Neural cell (in vitro differentiated cells): ENCODE measurements around the gene UTP3. TPM values are rescaled to one million over a fixed set of nuclear protein-coding genes. Genes with fewer than 3 reads are reported as not detected.

Source experiments
- H2AFZ ChIP-seq: fragments of 200-600, 300-800 bp; sonication (generic), shearing (Covaris generic); 2 replicates; pipeline ENCODE4 v1.6.0; 2014; ENCODE audit warnings: low read depth, mild to moderate bottlenecking, antibody characterized with exemption, low read length, moderate library complexity
- H3F3A ChIP-seq: fragments of 200-600 bp; shearing (Covaris generic); 2 replicates; pipeline ENCODE4 v1.6.1; 2016; ENCODE audit warnings: mild to moderate bottlenecking, moderate library complexity, mixed read lengths, antibody characterized with exemption, low read length; ENCODE audit not compliant: insufficient read depth, poor library complexity, severe bottlenecking
- H3K27ac ChIP-seq: fragments of 200-600, 300-800 bp; sonication (generic), shearing (Covaris generic); 2 replicates; pipeline ENCODE4 v1.5.1; 2014; ENCODE audit warnings: mild to moderate bottlenecking, low read length, moderate library complexity
- H3K27me3 ChIP-seq: fragments of 300-800, 200-600 bp; sonication (generic), shearing (Covaris generic); 2 replicates; pipeline ENCODE4 v1.6.0; 2014; ENCODE audit warnings: mild to moderate bottlenecking, low read depth, low read length, moderate library complexity; ENCODE audit not compliant: insufficient read depth
- H3K36me3 ChIP-seq: fragments of 300-800, 200-600 bp; sonication (generic), shearing (Covaris generic); 2 replicates; pipeline ENCODE4 v1.5.1; 2014; ENCODE audit warnings: mild to moderate bottlenecking, antibody characterized with exemption, low read length, moderate library complexity; ENCODE audit not compliant: insufficient read depth
- H3K4me2 ChIP-seq: fragments of 300-800, 200-600 bp; sonication (generic), shearing (Covaris generic); 2 replicates; pipeline ENCODE4 v1.6.0; 2014; ENCODE audit warnings: mild to moderate bottlenecking, low read length
- H3K4me3 ChIP-seq: fragments of 300-800, 200-600 bp; sonication (generic), shearing (Covaris generic); 2 replicates; pipeline ENCODE4 v1.5.1; 2014; ENCODE audit warnings: mild to moderate bottlenecking, low read length, moderate library complexity
- H3K79me2 ChIP-seq: fragments of 200-600 bp; shearing (Covaris generic); replicated peaks from 2 replicates; pipeline ENCODE4 v1.6.0; 2014; ENCODE audit warnings: mild to moderate bottlenecking, low read length, moderate library complexity; ENCODE audit not compliant: insufficient read depth
- H3K9ac ChIP-seq: fragments of 300-800, 200-600 bp; sonication (generic), shearing (Covaris generic); 2 replicates; pipeline ENCODE4 v1.6.1; 2016; ENCODE audit warnings: mild to moderate bottlenecking, low read length, mixed read lengths
- H3K9me2 ChIP-seq: fragments of 200-600 bp; shearing (Covaris generic); 2 replicates; pipeline ENCODE4 v1.6.1; 2016; ENCODE audit warnings: mild to moderate bottlenecking, low read length, mixed read lengths; ENCODE audit not compliant: insufficient read depth
- H3K9me3 ChIP-seq: fragments of 200-600, 300-800 bp; sonication (generic), shearing (Covaris generic); 2 replicates; pipeline ENCODE4 v1.6.1; 2016; ENCODE audit warnings: mild to moderate bottlenecking, mixed run types, low read length, moderate library complexity, mixed read lengths
- H4K20me1 ChIP-seq: fragments of 200-600 bp; shearing (Covaris generic); 2 replicates; pipeline ENCODE4 v1.6.1; 2016; ENCODE audit warnings: mild to moderate bottlenecking, mixed run types; ENCODE audit not compliant: insufficient read depth
- CTCF ChIP-seq: fragments of 450-650 bp; IDR thresholded peaks from 2 replicates; pipeline ENCODE4 v1.5.1; 2014; ENCODE audit warnings: antibody characterized with exemption, mild to moderate bottlenecking, moderate library complexity; ENCODE audit not compliant: poor library complexity, severe bottlenecking
- EZH2 ChIP-seq: fragments of 200-600, 300-800 bp; shearing (Covaris generic), sonication (generic); IDR thresholded peaks from 2 replicates; pipeline ENCODE4 v1.6.1; 2014; ENCODE audit warnings: antibody characterized with exemption, low read length, borderline replicate concordance, mild to moderate bottlenecking; ENCODE audit not compliant: insufficient read depth, poor library complexity, severe bottlenecking
- MXI1 ChIP-seq: fragments of 450-650 bp; conservative IDR thresholded peaks from 2 replicates; pipeline ENCODE4 v1.6.1; 2014; ENCODE audit warnings: antibody characterized with exemption, mild to moderate bottlenecking; ENCODE audit not compliant: poor library complexity, severe bottlenecking
- POLR2AphosphoS5 ChIP-seq: IDR thresholded peaks from 2 replicates; pipeline ENCODE4 v1.6.1; 2012
- RAD21 ChIP-seq: fragments of 450-650 bp; conservative IDR thresholded peaks from 2 replicates; pipeline ENCODE4 v1.6.1; 2014; ENCODE audit warnings: antibody characterized with exemption, mild to moderate bottlenecking, moderate library complexity
- SMC3 ChIP-seq: fragments of 450-650 bp; conservative IDR thresholded peaks from 2 replicates; pipeline ENCODE4 v1.6.1; 2014; ENCODE audit warnings: antibody characterized with exemption, mild to moderate bottlenecking, moderate library complexity; ENCODE audit not compliant: poor library complexity
- TAF1 ChIP-seq: IDR thresholded peaks from 2 replicates; pipeline ENCODE4 v1.6.1; 2012; ENCODE audit warnings: low read depth
- polyA plus RNA-seq: library from polyadenylated mRNA; depleted of rRNA; stranded (reverse); fragments of >200 nt; gene quantifications from 2 replicates; pipeline ENCODE4 v1.2.3, GENCODE V29; 2014
- TF ChIP-seq, protein P1 (sequence below): IDR thresholded peaks from 2 replicates; pipeline ENCODE4 v1.6.1; 2012; ENCODE audit warnings: borderline replicate concordance

UTP3 gene
- polyA plus RNA-seq, 1 donor from 2014 or later, result 11.3 TPM

DNA sequence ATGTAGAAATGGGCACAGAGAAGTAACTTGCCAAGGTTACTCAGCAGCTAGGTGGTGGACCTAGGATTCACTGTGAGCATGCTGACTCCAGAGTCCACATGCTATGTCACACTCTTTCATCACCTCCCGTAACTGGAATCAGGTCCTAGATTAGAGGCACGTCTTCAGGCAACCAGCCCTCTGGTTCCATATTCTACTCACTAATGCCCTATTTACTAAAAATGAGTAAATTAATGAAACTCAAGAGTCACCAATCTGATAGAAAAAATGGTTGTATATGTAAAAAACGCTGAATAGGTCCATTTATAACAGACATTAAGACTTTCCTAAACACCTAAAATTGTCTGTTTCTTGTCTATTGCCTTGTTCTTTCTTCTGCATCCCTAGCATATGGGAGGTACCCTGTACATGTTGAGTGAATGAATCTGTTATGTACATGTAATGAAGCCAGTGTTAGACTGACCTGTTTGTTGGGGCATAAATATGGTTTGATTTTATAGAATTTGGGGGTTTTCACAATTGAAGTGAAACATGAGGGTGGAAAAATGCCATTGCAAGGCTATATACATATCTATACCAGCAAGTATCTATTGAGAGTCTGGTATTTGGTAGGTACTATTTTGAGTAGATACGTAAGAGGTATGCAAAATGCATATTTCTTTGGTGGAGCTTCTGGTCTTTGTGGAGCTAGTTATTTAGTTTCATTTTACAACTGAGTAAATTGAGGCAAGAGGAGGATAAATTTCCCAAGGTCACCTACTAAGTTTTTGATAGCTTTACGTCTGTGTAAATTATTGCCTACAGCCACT is 26.0 kb downstream of the UTP3 start:
- H3F3A ChIP-seq, result no peaks in the 10 kb centered on the region
- peaks cover 12% of the 10 kb centered on the region for H3K79me2 ChIP-seq
- H3K27me3 ChIP-seq, result no peaks in the 10 kb centered on the region
- H2AFZ ChIP-seq, result no peak overlapping the region
- TF ChIP-seq RAD21 (no peak), SMC3 (no peak), POLR2AphosphoS5 (no peak), EZH2 (no peak)
- H3K4me2 ChIP-seq, result no peak overlapping the region
- no peaks in the 10 kb centered on the region for H3K9me2 ChIP-seq
- no peak overlapping the region for H3K27ac ChIP-seq
- H3K4me3 ChIP-seq, result no peak overlapping the region
- no peaks in the 10 kb centered on the region for H4K20me1 ChIP-seq
- no peak overlapping the region for H3K9ac ChIP-seq
- no peaks in the 10 kb centered on the region for H3K9me3 ChIP-seq
- H3K36me3 ChIP-seq, result no peaks in the 10 kb centered on the region

DNA sequence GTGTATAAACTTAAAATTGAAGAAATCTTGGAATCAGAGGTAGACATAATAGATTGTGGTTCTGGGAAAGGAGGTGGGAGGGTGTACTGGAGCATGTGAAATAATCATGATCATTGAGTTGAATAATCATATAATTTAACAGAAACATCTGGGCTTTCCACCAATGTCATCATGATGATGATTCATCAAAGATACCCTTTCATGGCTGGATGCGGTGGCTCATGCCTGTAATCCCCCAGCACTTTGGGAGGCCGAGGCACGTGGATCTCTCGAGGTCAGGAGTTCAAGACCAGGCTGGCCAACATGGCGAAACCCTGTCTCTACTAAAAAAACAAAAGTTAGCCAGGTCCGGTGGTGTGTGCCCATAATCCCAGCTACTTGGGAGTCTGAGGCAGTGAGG is 26.8 kb downstream of the UTP3 start:
- H3K27me3 ChIP-seq, result no peaks in the 10 kb centered on the region
- no peaks in the 10 kb centered on the region for H4K20me1 ChIP-seq
- no peak overlapping the region for H3K9ac ChIP-seq
- H2AFZ ChIP-seq, result no peak overlapping the region
- H3K4me3 ChIP-seq, result no peak overlapping the region
- no peak overlapping the region for H3K4me2 ChIP-seq
- TF ChIP-seq POLR2AphosphoS5 (no peak), TAF1 (no peak), CTCF (no peak), MXI1 (no peak), RAD21 (no peak)
- TF ChIP-seq, protein P1, sequence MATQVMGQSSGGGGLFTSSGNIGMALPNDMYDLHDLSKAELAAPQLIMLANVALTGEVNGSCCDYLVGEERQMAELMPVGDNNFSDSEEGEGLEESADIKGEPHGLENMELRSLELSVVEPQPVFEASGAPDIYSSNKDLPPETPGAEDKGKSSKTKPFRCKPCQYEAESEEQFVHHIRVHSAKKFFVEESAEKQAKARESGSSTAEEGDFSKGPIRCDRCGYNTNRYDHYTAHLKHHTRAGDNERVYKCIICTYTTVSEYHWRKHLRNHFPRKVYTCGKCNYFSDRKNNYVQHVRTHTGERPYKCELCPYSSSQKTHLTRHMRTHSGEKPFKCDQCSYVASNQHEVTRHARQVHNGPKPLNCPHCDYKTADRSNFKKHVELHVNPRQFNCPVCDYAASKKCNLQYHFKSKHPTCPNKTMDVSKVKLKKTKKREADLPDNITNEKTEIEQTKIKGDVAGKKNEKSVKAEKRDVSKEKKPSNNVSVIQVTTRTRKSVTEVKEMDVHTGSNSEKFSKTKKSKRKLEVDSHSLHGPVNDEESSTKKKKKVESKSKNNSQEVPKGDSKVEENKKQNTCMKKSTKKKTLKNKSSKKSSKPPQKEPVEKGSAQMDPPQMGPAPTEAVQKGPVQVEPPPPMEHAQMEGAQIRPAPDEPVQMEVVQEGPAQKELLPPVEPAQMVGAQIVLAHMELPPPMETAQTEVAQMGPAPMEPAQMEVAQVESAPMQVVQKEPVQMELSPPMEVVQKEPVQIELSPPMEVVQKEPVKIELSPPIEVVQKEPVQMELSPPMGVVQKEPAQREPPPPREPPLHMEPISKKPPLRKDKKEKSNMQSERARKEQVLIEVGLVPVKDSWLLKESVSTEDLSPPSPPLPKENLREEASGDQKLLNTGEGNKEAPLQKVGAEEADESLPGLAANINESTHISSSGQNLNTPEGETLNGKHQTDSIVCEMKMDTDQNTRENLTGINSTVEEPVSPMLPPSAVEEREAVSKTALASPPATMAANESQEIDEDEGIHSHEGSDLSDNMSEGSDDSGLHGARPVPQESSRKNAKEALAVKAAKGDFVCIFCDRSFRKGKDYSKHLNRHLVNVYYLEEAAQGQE, result no peak
- no peaks in the 10 kb centered on the region for H3K9me3 ChIP-seq
- H3K9me2 ChIP-seq, result no peaks in the 10 kb centered on the region
- H3K36me3 ChIP-seq, result no peaks in the 10 kb centered on the region
- H3F3A ChIP-seq, result no peaks in the 10 kb centered on the region
- H3K27ac ChIP-seq, result no peak overlapping the region
- peaks cover 12% of the 10 kb centered on the region for H3K79me2 ChIP-seq
